OCI-M2 (cell line): ENCODE results near the gene MSH5.
"Not testable (repeated sequence)": the region's sequence is repeated elsewhere in the genome, so short reads cannot be mapped to it uniquely, and the experiment has no call there.

Experiments used
- DNase-seq: peaks from one replicate; lab custom pipeline; 2025; ENCODE audit not compliant: unreplicated experiment; lab: John Stamatoyannopoulos, UW

The MSH5 gene

GRCh38 chr6:31799781-31800180, 60.0 kb downstream of the MSH5 start:
- DNase-seq, result no peak

GRCh38 chr6:31801031-31801927, 61.5 kb downstream of the MSH5 start:
- not testable (repeated sequence) for DNase-seq

- no peak for DNase-seq
These were observed 66.2 kb downstream of the MSH5 start for GRCh38 chr6:31805939-31806469.

- DNase-seq, result peak; percentile 94
These were observed 66.9 kb downstream of the MSH5 start, which contains the start of gene LSM2 for GRCh38 chr6:31806470-31807272. LSM2 (minus strand) TSS chr6:31806966; CDS start chr6:31806757, 209 bp downstream.

GRCh38 chr6:31808599-31808998, 68.8 kb downstream of the MSH5 start:
- DNase-seq, result not testable (repeated sequence)

- DNase-seq, result no peak
These were observed 71.8 kb downstream of the MSH5 start for GRCh38 chr6:31811645-31812044.
